CD1c-positive myeloid dendritic cell (primary cell): ENCODE data around the gene RBM28.

Experiments used
- DNase-seq: peaks from one replicate; pipeline ENCODE4 v3.0.0-alpha.2; 2016; ENCODE audit errors: extremely low spot score

The RBM28 gene

GRCh38 chr7:128343554-128344430, at the start of gene RBM28:
TSS of gene RBM28 (minus strand) at chr7:128343908. CDS start at chr7:128343793, 115 bp downstream.
- peak; percentile 97 for DNase-seq

- no peak for DNase-seq
These were observed 49.0 kb upstream of the RBM28 start for GRCh38 chr7:128392446-128393327.

- no peak for DNase-seq
These were observed 48.1 kb upstream of the RBM28 start for GRCh38 chr7:128391805-128392204.

GRCh38 chr7:128390871-128391565, 47.3 kb upstream of the RBM28 start:
- no peak for DNase-seq

- DNase-seq: no peak
These were observed 46.1 kb upstream of the RBM28 start for GRCh38 chr7:128389618-128390329.

GRCh38 chr7:128389085-128389617, 45.4 kb upstream of the RBM28 start:
- no peak for DNase-seq

- no peak for DNase-seq
These were observed 44.4 kb upstream of the RBM28 start for GRCh38 chr7:128388145-128388485.

- peak; percentile 75 for DNase-seq
These were observed 43.8 kb upstream of the RBM28 start for GRCh38 chr7:128387216-128388144.

- no peak for DNase-seq
These were observed 42.5 kb upstream of the RBM28 start for GRCh38 chr7:128385988-128386925.

GRCh38 chr7:128384726-128385125, 41.0 kb upstream of the RBM28 start:
- DNase-seq: no peak

- no peak for DNase-seq
These were observed 40.1 kb upstream of the RBM28 start for GRCh38 chr7:128383776-128384175.

- peak; percentile 46 for DNase-seq
These were observed 37.6 kb upstream of the RBM28 start for GRCh38 chr7:128381161-128381821.

GRCh38 chr7:128380483-128381106, 36.9 kb upstream of the RBM28 start:
- DNase-seq: no peak

GRCh38 chr7:128379900-128380479, 36.3 kb upstream of the RBM28 start:
- no peak for DNase-seq

GRCh38 chr7:128378637-128379036, 34.9 kb upstream of the RBM28 start:
- no peak for DNase-seq

GRCh38 chr7:128376077-128376476, 32.4 kb upstream of the RBM28 start:
- no peak for DNase-seq

GRCh38 chr7:128374041-128374440, 30.3 kb upstream of the RBM28 start:
- no peak for DNase-seq

- no peak for DNase-seq
These were observed 29.9 kb upstream of the RBM28 start for GRCh38 chr7:128373606-128374005.
